Spleen (tissue), 11 donors: Measurements from ENCODE around the gene TMEM201. TPM values are rescaled to one million over a fixed set of nuclear protein-coding genes. Genes with fewer than 3 reads are reported as not detected.

Source experiments
- DNase-seq: peaks from one replicate; pipeline ENCODE4 v3.0.0-alpha.2; 2020
- H3K27ac ChIP-seq, 8 donors: fragments of 200-600 bp; sonication (generic) in 7 of 8; 1 replicate in 4 of 8; 2 replicates in 4 of 8; pipeline versions ENCODE4 v1.5.0 to v1.8.0; 2016 to 2021; ENCODE audit warnings: inconsistent platforms in 4 of 8, mild to moderate bottlenecking in 4 of 8, moderate library complexity in 1 of 8
- H3K27me3 ChIP-seq, 7 donors: fragments of 200-600 bp; sonication (generic) in 6 of 7; replicated peaks in 1 of 7; 1 replicate in 4 of 7; 2 replicates in 3 of 7; pipeline versions ENCODE4 v1.5.0 to v1.8.0; 2016 to 2021; ENCODE audit warnings: inconsistent platforms in 3 of 7, mild to moderate bottlenecking in 1 of 7
- H3K36me3 ChIP-seq, 6 donors: fragments of 200-600 bp; sonication (generic) in 5 of 6; 1 replicate in 4 of 6; 2 replicates in 2 of 6; pipeline versions ENCODE4 v1.5.0 to v1.8.0; 2016 to 2021; ENCODE audit warnings: inconsistent platforms in 2 of 6
- H3K4me1 ChIP-seq, 6 donors: fragments of 200-600 bp; sonication (generic) in 5 of 6; 1 replicate in 3 of 6; 2 replicates in 3 of 6; pipeline versions ENCODE4 v1.5.0 to v1.8.0; 2016 to 2021; ENCODE audit warnings: inconsistent platforms in 3 of 6
- H3K4me3 ChIP-seq, 8 donors: fragments of 200-600 bp; sonication (generic) in 7 of 8; 1 replicate in 4 of 8; 2 replicates in 4 of 8; pipeline versions ENCODE4 v1.5.0 to v1.8.0; 2016 to 2021; ENCODE audit warnings: inconsistent platforms in 4 of 8, mild to moderate bottlenecking in 4 of 8, moderate library complexity in 2 of 8
- H3K9me3 ChIP-seq, 8 donors: fragments of 200-600 bp; sonication (generic) in 7 of 8; 1 replicate in 4 of 8; 2 replicates in 4 of 8; pipeline versions ENCODE4 v1.5.0 to v1.8.0; 2016 to 2021; ENCODE audit warnings: inconsistent platforms in 4 of 8
- CTCF ChIP-seq, 11 experiments: fragments of 200-600 bp in 7 of 11; fragments of 450-650 bp in 4 of 11; sonication (generic) in 4 of 11; IDR thresholded peaks in 8 of 11; conservative IDR thresholded peaks in 3 of 11; 1 replicate in 7 of 11; 2 replicates in 4 of 11; pipeline versions ENCODE4 v1.4.0 to v1.8.0; 2016 to 2021; ENCODE audit warnings: antibody characterized with exemption in 11 of 11, inconsistent platforms in 4 of 11, mild to moderate bottlenecking in 1 of 11
- POLR2A ChIP-seq, 3 donors: fragments of 450-650 bp; IDR thresholded peaks; one replicate each; pipeline ENCODE4 v1.5.1; 2017; ENCODE audit warnings: antibody characterized with exemption in 3 of 3, mild to moderate bottlenecking in 1 of 3
- POLR2AphosphoS5 ChIP-seq, 3 donors: sonication (generic); formaldehyde crosslinking; IDR thresholded peaks; one replicate each; pipeline ENCODE4 v1.5.1; 2017; ENCODE audit warnings: antibody characterized with exemption in 3 of 3
- WGBS, 5 donors: extraction: QIAGEN DNeasy Blood & Tissue Kit in 3 of 5; methylation state at CpG; one replicate each; pipeline versions ENCODE4 v1.1.5 to v1.1.7; 2013 to 2018; 5-methylcytosine and 5-hydroxymethylcytosine counted together
- intact Hi-C: fragments of 100-400 bp; cut with DNase I; formaldehyde crosslinking; loops from one replicate; pipeline ENCODE4 v1.15.0; 2023; ENCODE audit warnings: low total_unique reads
- polyA plus RNA-seq, 3 donors: library from polyadenylated mRNA; stranded (reverse); fragments of 200-250 nt; gene quantifications; one replicate each; pipeline ENCODE4 v1.2.1, GENCODE V29; 2013
- total RNA-seq, 7 donors: library from RNA; depleted of rRNA in 3 of 7; stranded (reverse); fragments of >200 nt in 3 of 7; fragmentation: NEBNext Ultra II Directional in 4 of 7; extraction: Animal tissue kit (Norgen Biotek cat#: 25700) in 4 of 7; gene quantifications; one replicate each; pipeline versions ENCODE4 v1.1.0 to v1.2.1, GENCODE V29; 2016 to 2021
- donor health status: healthy with polysubstance abuse.
- donor health status: DM: no; HTN: no; CAD: no; lungs with moderate emphysema.
- donor health status: DM: no; HTN: no; CAD: no.
- donor health status: Bipolar disorder and iron deficiency.
- donor health status: healthy.
- donor health status: DM: no; HTN: no; CAD: no.
- donor health status: DM: yes; HTN: yes; CAD: no.

The TMEM201 gene
- total and polyA plus RNA-seq, 10 donors, result 2.5 to 11.6 (median 6.3) TPM

- Histone ChIP-seq H3K4me1 (peaks cover 16 to 48% (median 39%) of the 10 kb centered on the region in 6 donors), H3K36me3 (peaks cover 0 to 49% (median 24%) of the 10 kb centered on the region in 6 donors), H3K4me3 (no peak overlapping the region), H3K27me3 (no peaks in the 10 kb centered on the region), H3K27ac (no peak overlapping the region), H3K9me3 (no peaks in the 10 kb centered on the region)
- intact Hi-C loops, result no loop called here
- TF ChIP-seq POLR2A (IDR thresholded peaks at IDR 0.05) (no peak), POLR2AphosphoS5 (IDR thresholded peaks at IDR 0.05) (no peak), CTCF (IDR thresholded peaks at IDR 0.05 in 8 of 11, conservative IDR thresholded peaks at IDR 0.05 in 3 of 11) (no peak)
- peak; percentile 64 for DNase-seq
- 86 to 94% (median 89%) methylated on average over 13 to 17 of the region's 17 CpGs for WGBS, 5 donors
Observed at GRCh38 chr1:9595156-9595967, 6.7 kb downstream of the TMEM201 start.

GRCh38 chr1:9595968-9596340, 7.2 kb downstream of the TMEM201 start:
- Histone ChIP-seq H3K27me3 (no peaks in the 10 kb centered on the region), H3K27ac (no peak overlapping the region), H3K36me3 (peaks cover 0 to 55% (median 27%) of the 10 kb centered on the region in 6 donors), H3K4me3 (no peak overlapping the region), H3K9me3 (no peaks in the 10 kb centered on the region), H3K4me1 (peaks cover 16 to 42% (median 33%) of the 10 kb centered on the region in 6 donors)
- DNase-seq, result no peak
- TF ChIP-seq CTCF (IDR thresholded peaks at IDR 0.05 in 8 of 11, conservative IDR thresholded peaks at IDR 0.05 in 3 of 11) (no peak), POLR2A (IDR thresholded peaks at IDR 0.05) (no peak), POLR2AphosphoS5 (IDR thresholded peaks at IDR 0.05) (no peak)
- 85 to 94% (median 92%) methylated on average over 8 to 12 of the region's 12 CpGs for WGBS, 5 donors
- intact Hi-C loops, result no loop called here

DNA sequence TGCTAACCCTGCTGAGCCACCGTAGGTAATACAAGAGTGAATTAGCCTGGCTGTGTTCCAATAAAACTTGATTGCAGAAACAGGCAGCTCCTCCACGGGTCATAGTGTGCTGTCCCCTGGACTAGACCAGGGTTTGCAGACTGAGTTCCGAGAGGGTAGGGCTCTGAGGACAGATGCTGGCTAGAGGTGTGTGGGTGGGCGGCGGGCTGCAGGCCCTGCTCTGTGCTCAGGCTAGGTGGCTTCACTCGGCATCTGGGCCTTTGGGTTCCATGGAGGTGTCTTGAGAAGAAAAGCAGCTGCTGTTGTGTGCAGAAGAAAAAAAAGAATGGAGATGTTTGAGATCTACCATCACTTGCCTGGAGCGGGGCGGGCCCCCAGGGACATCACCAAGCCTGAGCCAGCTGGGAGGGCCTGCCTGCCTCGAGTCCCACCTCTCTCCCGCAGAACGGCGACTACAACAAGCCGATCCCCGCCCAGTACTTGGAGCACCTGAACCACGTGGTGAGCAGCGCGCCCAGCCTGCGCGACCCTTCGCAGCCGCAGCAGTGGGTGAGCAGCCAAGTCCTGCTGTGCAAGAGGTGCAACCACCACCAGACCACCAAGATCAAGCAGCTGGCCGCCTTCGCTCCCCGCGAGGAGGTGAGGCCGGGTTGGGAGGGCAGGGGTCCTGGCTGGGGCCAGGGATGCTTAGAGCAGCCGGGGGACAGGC, 7.9 kb downstream of the TMEM201 start:
- Histone ChIP-seq H3K4me3 (no peak overlapping the region), H3K27me3 (no peaks in the 10 kb centered on the region), H3K9me3 (no peaks in the 10 kb centered on the region), H3K27ac (no peak overlapping the region), H3K36me3 (peaks cover 0 to 61% (median 33%) of the 10 kb centered on the region in 6 donors), H3K4me1 (peaks cover 13 to 36% (median 27%) of the 10 kb centered on the region in 6 donors)
- TF ChIP-seq POLR2AphosphoS5 (IDR thresholded peaks at IDR 0.05) (no peak), POLR2A (IDR thresholded peaks at IDR 0.05) (no peak), CTCF (IDR thresholded peaks at IDR 0.05 in 8 of 11, conservative IDR thresholded peaks at IDR 0.05 in 3 of 11) (no peak)
- intact Hi-C loops, result no loop called here
- WGBS, 5 donors, result 87 to 93% (median 91%) methylated on average over 23 to 27 of the region's 27 CpGs
- peak; percentile 67 for DNase-seq
